GM23338 (cell line): Measurements from ENCODE around the gene PLAC8L1. TPM values are rescaled to one million over a fixed set of nuclear protein-coding genes. Genes with fewer than 3 reads are reported as not detected.

Experiments
- ATAC-seq: fragments of 200-7000 bp; cut with Tn5 transposase; 3 replicates; pipeline ENCODE4 v1.9.1; 2020
- DNase-seq: peaks from one replicate; pipeline ENCODE4 v3.0.0-alpha.2; 2015; ENCODE audit warnings: low spot score
- H2AFZ ChIP-seq: fragments of 200-600 bp; sonication (generic); 2 replicates; pipeline ENCODE4 v1.8.0; 2016; ENCODE audit warnings: antibody characterized with exemption, mild to moderate bottlenecking, moderate library complexity
- H3F3A ChIP-seq: fragments of 200-600 bp; sonication (generic); replicated peaks from 2 replicates; pipeline ENCODE4 v1.8.0; 2017; ENCODE audit warnings: antibody characterized with exemption, mixed run types, low read depth
- H3K27ac ChIP-seq: fragments of 200-600 bp; sonication (generic); 2 replicates; pipeline ENCODE4 v1.6.1; 2016; ENCODE audit warnings: low read depth
- H3K27me3 ChIP-seq: fragments of 200-600 bp; sonication (generic); 2 replicates; pipeline ENCODE4 v1.8.0; 2016; ENCODE audit warnings: mild to moderate bottlenecking, mixed run types, moderate library complexity; ENCODE audit not compliant: insufficient read depth
- H3K36me3 ChIP-seq: fragments of 200-600 bp; sonication (generic); 2 replicates; pipeline ENCODE4 v1.8.0; 2016; ENCODE audit warnings: mild to moderate bottlenecking; ENCODE audit not compliant: insufficient read depth
- H3K4me1 ChIP-seq: fragments of 200-600 bp; sonication (generic); 2 replicates; pipeline ENCODE4 v1.8.0; 2016; ENCODE audit warnings: mild to moderate bottlenecking, moderate library complexity; ENCODE audit not compliant: insufficient read depth
- H3K4me2 ChIP-seq: fragments of 200-600 bp; sonication (generic); 2 replicates; pipeline ENCODE4 v1.7.1; 2017; ENCODE audit warnings: mixed run types
- H3K4me3 ChIP-seq: fragments of 200-600 bp; sonication (generic); 2 replicates; pipeline ENCODE4 v1.6.1; 2016; ENCODE audit warnings: mixed run types
- H3K79me2 ChIP-seq: fragments of 200-600 bp; sonication (generic); replicated peaks from 2 replicates; pipeline ENCODE4 v1.8.0; 2017; ENCODE audit warnings: mild to moderate bottlenecking; ENCODE audit not compliant: insufficient read depth
- H3K9me2 ChIP-seq: fragments of 200-600 bp; sonication (generic); 2 replicates; pipeline ENCODE4 v1.8.0; 2017; ENCODE audit not compliant: insufficient read depth
- H4K20me1 ChIP-seq: fragments of 200-600 bp; sonication (generic); replicated peaks from 2 replicates; pipeline ENCODE4 v1.8.0; 2017; ENCODE audit warnings: mild to moderate bottlenecking; ENCODE audit not compliant: insufficient read depth
- H3K27ac Mint-ChIP-seq: 2 replicates; pipeline ENCODE4 v1.8.0; 2020; ENCODE audit warnings: inconsistent platforms, mild to moderate bottlenecking, moderate library complexity, mixed read lengths
- H3K27me3 Mint-ChIP-seq: 3 replicates; pipeline ENCODE4 v1.8.0; 2022; ENCODE audit warnings: low read depth, mild to moderate bottlenecking, moderate library complexity, mixed read lengths, inconsistent platforms; ENCODE audit not compliant: insufficient read depth, poor library complexity
- H3K36me3 Mint-ChIP-seq: 3 replicates; pipeline ENCODE4 v1.8.0; 2021; ENCODE audit warnings: low read depth, mild to moderate bottlenecking, inconsistent platforms, moderate library complexity, mixed read lengths
- H3K4me1 Mint-ChIP-seq: 3 replicates; pipeline ENCODE4 v1.8.0; 2020; ENCODE audit warnings: mild to moderate bottlenecking, inconsistent platforms, mixed read lengths
- H3K4me3 Mint-ChIP-seq: 3 replicates; pipeline ENCODE4 v1.8.0; 2021; ENCODE audit warnings: moderate library complexity, mild to moderate bottlenecking, inconsistent platforms, mixed read lengths
- H3K9me3 Mint-ChIP-seq: 3 replicates; pipeline ENCODE4 v1.8.0; 2020; ENCODE audit warnings: moderate library complexity, mild to moderate bottlenecking, inconsistent platforms, mixed read lengths
- CREB1 ChIP-seq: fragments of 250-450 bp; sonication (Bioruptor Pico); IDR thresholded peaks from 2 replicates; pipeline ENCODE4 v1.5.0; 2020; ENCODE audit warnings: low read depth, mild to moderate bottlenecking, moderate library complexity
- EZH2phosphoT487 ChIP-seq: fragments of 200-600 bp; sonication (generic); IDR thresholded peaks from one replicate; pipeline ENCODE4 v1.8.1; 2018; ENCODE audit warnings: antibody characterized with exemption; ENCODE audit not compliant: unreplicated experiment
- JUNB ChIP-seq: IDR thresholded peaks from one replicate; pipeline ENCODE4 v1.6.1; 2016; ENCODE audit warnings: antibody characterized with exemption; ENCODE audit not compliant: unreplicated experiment
- NANOG ChIP-seq: IDR thresholded peaks from 2 replicates; pipeline ENCODE4 v1.6.1; 2016; ENCODE audit warnings: antibody characterized with exemption, borderline replicate concordance
- POLR2AphosphoS5 ChIP-seq: IDR thresholded peaks from 2 replicates; pipeline ENCODE4 v1.6.1; 2016; ENCODE audit warnings: antibody characterized with exemption, low read depth
- STAT1 ChIP-seq: IDR thresholded peaks from one replicate; pipeline ENCODE4 v1.6.1; 2016; ENCODE audit warnings: antibody characterized with exemption; ENCODE audit not compliant: unreplicated experiment
- ZNF331 ChIP-seq: fragments of 250-450 bp; sonication (Bioruptor Pico); IDR thresholded peaks from 2 replicates; pipeline ENCODE4 v1.5.0; 2020; ENCODE audit warnings: low read depth, mild to moderate bottlenecking, moderate library complexity
- polyA plus RNA-seq: library from polyadenylated mRNA; unstranded; fragments of >200 nt; fragmentation: Nextera tagmentation; extraction: Ambion mirVana; gene quantifications from 2 replicates; pipeline ENCODE4 v1.2.1, GENCODE V29; 2016
- total RNA-seq: library from RNA; depleted of rRNA; stranded (reverse); fragments of >200 nt; shearing (Covaris generic); gene quantifications from 2 replicates; pipeline ENCODE4 v1.2.3, GENCODE V29; 2014
- TF ChIP-seq, protein P1 (sequence below), 2 experiments: fragments of 200-600 bp in 1 of 2; sonication (generic) in 1 of 2; conservative IDR thresholded peaks; 2 replicates each; pipeline versions ENCODE4 v1.5.1 to v1.6.1; 2016 to 2017; ENCODE audit warnings: antibody characterized with exemption in 2 of 2, low read depth in 2 of 2, mild to moderate bottlenecking in 2 of 2, moderate library complexity in 1 of 2

PLAC8L1 gene
- total and polyA plus RNA-seq, 2 experiments from 2014 or later: 2.0 TPM; not detected in 1

DNA sequence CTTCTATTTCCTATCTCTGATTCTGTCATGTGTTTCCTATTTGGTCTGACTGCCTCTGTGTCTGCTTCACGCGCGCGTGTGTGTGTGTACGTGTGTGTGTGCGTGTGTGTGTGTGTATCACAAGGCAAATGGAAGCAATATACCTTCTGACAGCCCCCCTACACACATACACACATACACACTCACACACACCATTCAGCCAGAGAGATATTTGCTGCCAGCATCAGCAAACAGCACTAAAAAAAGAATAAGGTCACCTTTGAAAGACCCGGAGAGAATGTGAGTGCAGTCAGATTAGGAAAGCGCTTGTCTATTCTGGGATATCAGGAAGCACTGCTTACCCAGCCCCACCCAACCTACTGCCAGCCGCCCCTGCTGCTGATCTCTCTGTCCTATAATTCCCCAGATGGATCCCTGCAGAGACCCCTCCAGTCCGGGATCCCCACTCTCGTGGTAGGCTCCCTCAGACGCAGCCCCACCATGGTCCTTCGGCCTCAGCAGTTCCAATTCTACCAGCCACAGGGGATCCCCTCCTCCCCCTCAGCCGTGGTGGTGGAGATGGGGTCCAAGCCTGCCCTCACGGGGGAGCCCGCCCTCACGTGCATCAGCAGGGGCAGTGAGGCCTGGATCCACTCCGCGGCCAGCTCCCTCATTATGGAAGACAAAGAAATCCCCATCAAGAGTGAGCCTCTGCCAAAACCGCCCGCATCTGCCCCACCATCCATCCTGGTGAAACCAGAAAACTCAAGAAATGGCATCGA, 45.7 kb downstream of the PLAC8L1 start:
- Mint-ChIP-seq H3K4me1 (peaks cover 8% of the 10 kb centered on the region; the same call in 2 of the 3 replicates), H3K4me3 (no peak overlapping the region), H3K27ac (no peak overlapping the region), H3K27me3 (peaks cover 2% of the 10 kb centered on the region), H3K9me3 (no peaks in the 10 kb centered on the region), H3K36me3 (no peaks in the 10 kb centered on the region)
- no peak overlapping the region for H3K27ac ChIP-seq
- no peaks in the 10 kb centered on the region for H3F3A ChIP-seq
- no peak overlapping the region for H3K4me2 ChIP-seq
- ATAC-seq (no peak), DNase-seq (no peak)
- H2AFZ ChIP-seq: peak overlapping the region; percentile 47; the same call in 1 of the 2 replicates
- no peaks in the 10 kb centered on the region for H3K4me1 ChIP-seq
- H3K9me2 ChIP-seq: no peaks in the 10 kb centered on the region
- no peaks in the 10 kb centered on the region for H3K79me2 ChIP-seq
- no peak for TF ChIP-seq ZNF331 (CRISPR knock-in tag)
- H4K20me1 ChIP-seq: no peaks in the 10 kb centered on the region
- H3K36me3 ChIP-seq: no peaks in the 10 kb centered on the region
- H3K27me3 ChIP-seq: no peaks in the 10 kb centered on the region
- H3K4me3 ChIP-seq: no peak overlapping the region

DNA sequence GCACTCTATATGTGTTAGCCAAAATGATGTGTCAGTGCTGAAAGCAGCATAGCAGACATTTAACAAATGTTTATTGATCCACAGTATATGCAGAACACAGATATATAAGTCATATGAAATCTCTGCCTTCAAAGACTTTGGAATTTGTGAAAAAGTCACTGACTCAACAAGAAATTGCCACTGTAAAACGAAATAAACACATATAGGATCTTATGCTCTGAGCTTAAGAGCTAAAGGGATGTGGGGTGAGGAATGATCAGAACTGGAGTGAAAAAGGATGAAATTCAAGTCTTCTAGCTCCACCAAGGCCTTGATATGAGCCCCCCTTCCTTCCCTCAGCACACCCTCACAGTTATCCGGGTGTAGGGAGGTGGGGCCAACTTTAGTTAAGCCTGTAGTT, 49.9 kb downstream of the PLAC8L1 start:
- H3K9me3 Mint-ChIP-seq: no peaks in the 10 kb centered on the region
- Histone ChIP-seq H4K20me1 (no peaks in the 10 kb centered on the region), H3K27me3 (no peaks in the 10 kb centered on the region), H3K79me2 (no peaks in the 10 kb centered on the region), H3K4me3 (no peak overlapping the region), H2AFZ (no peak overlapping the region), H3K4me2 (no peak overlapping the region), H3K4me1 (no peaks in the 10 kb centered on the region), H3F3A (no peaks in the 10 kb centered on the region), H3K27ac (no peak overlapping the region), H3K36me3 (no peaks in the 10 kb centered on the region), H3K9me2 (no peaks in the 10 kb centered on the region)
- H3K27ac Mint-ChIP-seq: no peak overlapping the region
- no peak for TF ChIP-seq STAT1
- TF ChIP-seq NANOG: no peak
- no peak for TF ChIP-seq CREB1 (CRISPR knock-in tag)
- TF ChIP-seq, protein P1, sequence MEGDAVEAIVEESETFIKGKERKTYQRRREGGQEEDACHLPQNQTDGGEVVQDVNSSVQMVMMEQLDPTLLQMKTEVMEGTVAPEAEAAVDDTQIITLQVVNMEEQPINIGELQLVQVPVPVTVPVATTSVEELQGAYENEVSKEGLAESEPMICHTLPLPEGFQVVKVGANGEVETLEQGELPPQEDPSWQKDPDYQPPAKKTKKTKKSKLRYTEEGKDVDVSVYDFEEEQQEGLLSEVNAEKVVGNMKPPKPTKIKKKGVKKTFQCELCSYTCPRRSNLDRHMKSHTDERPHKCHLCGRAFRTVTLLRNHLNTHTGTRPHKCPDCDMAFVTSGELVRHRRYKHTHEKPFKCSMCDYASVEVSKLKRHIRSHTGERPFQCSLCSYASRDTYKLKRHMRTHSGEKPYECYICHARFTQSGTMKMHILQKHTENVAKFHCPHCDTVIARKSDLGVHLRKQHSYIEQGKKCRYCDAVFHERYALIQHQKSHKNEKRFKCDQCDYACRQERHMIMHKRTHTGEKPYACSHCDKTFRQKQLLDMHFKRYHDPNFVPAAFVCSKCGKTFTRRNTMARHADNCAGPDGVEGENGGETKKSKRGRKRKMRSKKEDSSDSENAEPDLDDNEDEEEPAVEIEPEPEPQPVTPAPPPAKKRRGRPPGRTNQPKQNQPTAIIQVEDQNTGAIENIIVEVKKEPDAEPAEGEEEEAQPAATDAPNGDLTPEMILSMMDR (conservative IDR thresholded peaks at IDR 0.05; ENCODE audit: low read depth in 2 of 2): no peak
- H3K27me3 Mint-ChIP-seq: no peaks in the 10 kb centered on the region
- DNase-seq: no peak
- peaks cover 8% of the 10 kb centered on the region; the same call in 2 of the 3 replicates for H3K4me1 Mint-ChIP-seq
- ATAC-seq: no peak
- H3K4me3 Mint-ChIP-seq: no peak overlapping the region
- no peaks in the 10 kb centered on the region for H3K36me3 Mint-ChIP-seq

DNA sequence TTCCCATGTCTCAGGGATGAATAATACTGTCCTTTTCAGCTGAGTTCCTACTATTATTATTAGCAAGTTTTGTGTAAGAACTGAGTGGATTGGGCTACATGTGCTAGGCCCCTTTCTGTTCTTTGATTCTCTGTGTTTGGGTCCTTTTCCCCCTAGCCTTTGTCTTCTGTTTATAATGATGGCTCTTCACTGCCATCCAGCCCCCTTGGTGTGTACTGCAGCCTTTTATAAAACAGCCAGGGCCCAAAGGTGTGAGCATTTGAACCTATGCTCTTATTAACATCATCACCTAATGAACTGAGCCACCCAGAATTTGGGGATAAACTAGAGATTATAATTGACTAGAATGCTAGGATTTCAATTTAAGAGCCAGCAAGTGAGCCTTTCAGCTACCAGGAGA, 52.6 kb downstream of the PLAC8L1 start:
- Histone ChIP-seq H3K4me2 (no peak overlapping the region), H3K4me3 (no peak overlapping the region), H3K4me1 (no peaks in the 10 kb centered on the region), H3K36me3 (no peaks in the 10 kb centered on the region), H2AFZ (peak overlapping the region; percentile 47; the same call in 1 of the 2 replicates), H4K20me1 (no peaks in the 10 kb centered on the region), H3K9me2 (no peaks in the 10 kb centered on the region), H3K27ac (no peak overlapping the region), H3F3A (no peaks in the 10 kb centered on the region), H3K79me2 (no peaks in the 10 kb centered on the region), H3K27me3 (no peaks in the 10 kb centered on the region)
- Mint-ChIP-seq H3K4me1 (peaks cover 6% of the 10 kb centered on the region; the same call in 2 of the 3 replicates), H3K9me3 (no peaks in the 10 kb centered on the region), H3K27me3 (no peaks in the 10 kb centered on the region), H3K4me3 (no peak overlapping the region), H3K27ac (no peak overlapping the region), H3K36me3 (no peaks in the 10 kb centered on the region)
- ATAC-seq (peak; percentile 81), DNase-seq (peak; percentile 72)
- TF ChIP-seq JUNB (no peak), NANOG (no peak), CREB1 (CRISPR knock-in tag) (no peak), EZH2phosphoT487 (no peak), STAT1 (no peak), POLR2AphosphoS5 (no peak)
- TF ChIP-seq, protein P1 (conservative IDR thresholded peaks at IDR 0.05; ENCODE audit: low read depth in 2 of 2): peak; percentile 63 to 70
